ENCODE data around the gene PDCD2L. TPM values are rescaled to one million over a fixed set of nuclear protein-coding genes. Genes with fewer than 3 reads are reported as not detected.
"Not testable (repeated sequence)": the region's sequence is repeated elsewhere in the genome, so short reads cannot be mapped to it uniquely, and the experiment has no call there.

Gene PDCD2L
- total RNA-seq, 1 donor from 2014 or later, result 5.7 TPM

GRCh38 chr19:34411216-34411615, 7.0 kb downstream of the PDCD2L start:
- DNase-seq (ENCODE audit: low spot score), result no peak

GRCh38 chr19:34416021-34416545, 11.9 kb downstream of the PDCD2L start:
- no peak for DNase-seq (ENCODE audit: low spot score)

- no peak for DNase-seq (ENCODE audit: low spot score)
These were observed 14.1 kb downstream of the PDCD2L start for GRCh38 chr19:34418300-34418699.

- DNase-seq (ENCODE audit: low spot score), result no peak
These were observed 22.0 kb downstream of the PDCD2L start for GRCh38 chr19:34426096-34426661.

GRCh38 chr19:34428549-34429285, 24.5 kb downstream of the PDCD2L start:
- DNase-seq (ENCODE audit: low spot score), result peak; percentile 11

GRCh38 chr19:34429553-34429952, 25.4 kb downstream of the PDCD2L start:
- DNase-seq (ENCODE audit: low spot score), result no peak

- no peak for DNase-seq (ENCODE audit: low spot score)
These were observed 26.8 kb downstream of the PDCD2L start for GRCh38 chr19:34430738-34431625.

GRCh38 chr19:34431681-34432402, 27.6 kb downstream of the PDCD2L start:
- DNase-seq (ENCODE audit: low spot score), result no peak

GRCh38 chr19:34432797-34433196, 28.6 kb downstream of the PDCD2L start:
- peak; percentile 11 for DNase-seq (ENCODE audit: low spot score)

- DNase-seq (ENCODE audit: low spot score), result no peak
These were observed 32.5 kb downstream of the PDCD2L start for GRCh38 chr19:34436716-34437115.

GRCh38 chr19:34448191-34448590, 44.0 kb downstream of the PDCD2L start:
- no peak for DNase-seq (ENCODE audit: low spot score)

GRCh38 chr19:34452723-34453122, 48.5 kb downstream of the PDCD2L start:
- no peak for DNase-seq (ENCODE audit: low spot score)

GRCh38 chr19:34454091-34454490, 49.9 kb downstream of the PDCD2L start:
- DNase-seq (ENCODE audit: low spot score), result no peak

- DNase-seq (ENCODE audit: low spot score), result no peak
These were observed 50.5 kb downstream of the PDCD2L start for GRCh38 chr19:34454685-34455084.

GRCh38 chr19:34455783-34456480, 51.7 kb downstream of the PDCD2L start:
- not testable (repeated sequence) for DNase-seq (ENCODE audit: low spot score)

GRCh38 chr19:34457446-34457845, 53.2 kb downstream of the PDCD2L start:
- DNase-seq (ENCODE audit: low spot score), result no peak

- no peak for DNase-seq (ENCODE audit: low spot score)
These were observed 54.5 kb downstream of the PDCD2L start for GRCh38 chr19:34458677-34459076.

- DNase-seq (ENCODE audit: low spot score), result peak; percentile 59
These were observed 55.4 kb downstream of the PDCD2L start for GRCh38 chr19:34459614-34460013.

- no peak for DNase-seq (ENCODE audit: low spot score)
These were observed 57.3 kb downstream of the PDCD2L start for GRCh38 chr19:34461375-34462100.

GRCh38 chr19:34464785-34465184, 60.6 kb downstream of the PDCD2L start:
- not testable (repeated sequence) for DNase-seq (ENCODE audit: low spot score)

Measured in mucosa of gallbladder (tissue), 1 donor.